HG02973 (cell line): ENCODE data around the gene LSG1.
A peak's percentile ranks its signal among the peaks of the same experiment; 100 is the strongest.

Source experiments
- ATAC-seq: cut with Tn5 transposase; IDR thresholded peaks from one replicate; pipeline ENCODE4 v1.9.1; 2021; ENCODE audit warnings: moderate library complexity; ENCODE audit not compliant: unreplicated experiment

LSG1 gene

DNA sequence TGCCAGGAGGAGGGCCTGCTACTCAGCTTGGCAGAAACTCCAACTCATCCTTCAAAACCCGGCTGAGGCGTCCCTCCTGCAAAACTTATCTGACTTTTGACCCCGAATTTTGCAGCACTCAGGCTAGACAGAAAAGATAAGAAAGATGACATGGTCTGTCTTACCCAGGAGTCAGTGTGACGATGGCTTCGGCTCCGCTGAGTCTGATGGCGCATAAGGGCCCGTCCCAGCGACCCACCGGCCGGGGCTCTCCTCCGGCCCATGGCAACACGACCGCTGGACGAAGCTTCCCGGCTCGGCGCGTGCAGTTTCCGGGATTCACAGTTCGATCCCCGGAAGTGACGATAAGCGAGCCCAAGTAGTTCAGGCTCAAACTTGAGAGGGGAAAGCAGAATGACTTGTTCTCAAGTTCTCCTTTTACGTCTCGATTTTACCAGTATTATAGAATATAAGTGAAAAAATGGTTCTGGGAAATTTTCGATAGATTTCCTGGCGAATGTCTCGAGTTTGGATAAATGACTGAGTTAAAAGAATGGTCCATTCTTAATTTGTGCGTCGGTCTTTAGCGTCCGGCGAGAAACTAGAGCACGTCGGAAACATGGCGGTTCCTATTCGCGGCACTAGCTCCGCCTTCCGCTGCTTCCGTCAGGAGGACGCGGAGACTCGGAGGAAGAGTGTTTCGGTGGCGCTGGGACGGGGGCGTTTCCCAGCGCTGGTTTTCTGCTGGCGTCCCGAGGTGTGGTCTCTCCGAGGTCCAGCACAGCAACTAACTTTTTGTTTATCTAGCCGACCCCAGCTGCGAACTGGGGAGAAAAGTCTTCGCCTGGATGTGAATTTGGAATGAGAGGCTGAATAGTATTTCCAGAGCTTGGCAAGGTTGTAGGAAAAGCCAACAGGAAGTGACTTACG lies at the start of gene LSG1:
Gene LSG1 (minus strand): TSS at position 292 of the 909 bp plus-strand sequence. CDS start 29 bp downstream, at position 263.
- ATAC-seq: peak; percentile 78

DNA sequence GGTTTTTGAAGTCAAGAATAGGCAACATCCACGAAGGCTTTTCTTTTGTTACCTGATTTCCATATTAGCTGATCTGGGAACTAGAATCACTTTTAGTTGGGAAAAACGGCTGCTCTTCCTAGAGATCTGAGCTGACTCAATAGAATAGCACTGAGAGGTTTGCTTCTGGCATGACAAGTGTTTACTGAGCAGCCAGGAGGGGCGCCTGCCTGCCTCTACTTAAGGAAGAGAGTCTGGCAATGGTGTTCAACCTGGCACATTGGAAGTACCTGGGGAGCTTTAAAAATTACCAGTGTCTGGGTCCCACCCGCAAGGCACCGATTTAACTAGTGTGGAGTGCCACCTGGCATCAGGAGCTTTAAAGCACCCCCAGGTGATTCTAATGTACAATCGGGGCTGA lies 48.1 kb upstream of the LSG1 start:
- ATAC-seq: no peak

DNA sequence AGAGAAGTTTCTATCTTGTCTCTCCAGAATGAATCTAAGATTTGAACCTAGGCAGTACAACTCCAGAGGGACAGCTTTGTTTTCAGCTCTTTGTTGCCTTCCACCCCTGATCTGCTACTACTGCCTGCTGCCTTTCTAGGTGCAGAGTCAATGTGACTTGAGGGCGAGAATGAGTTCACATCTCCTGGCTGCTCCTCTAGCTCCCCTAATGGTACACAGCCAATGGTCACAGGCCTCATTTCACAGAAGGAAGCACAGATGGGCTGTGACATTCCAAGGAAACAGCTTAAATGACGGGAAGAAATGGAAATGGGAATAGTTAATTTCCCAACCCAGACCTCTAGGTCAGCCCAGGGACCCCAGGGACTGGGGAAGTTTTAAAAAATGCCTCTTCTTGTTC lies 46.1 kb upstream of the LSG1 start:
- no peak for ATAC-seq

DNA sequence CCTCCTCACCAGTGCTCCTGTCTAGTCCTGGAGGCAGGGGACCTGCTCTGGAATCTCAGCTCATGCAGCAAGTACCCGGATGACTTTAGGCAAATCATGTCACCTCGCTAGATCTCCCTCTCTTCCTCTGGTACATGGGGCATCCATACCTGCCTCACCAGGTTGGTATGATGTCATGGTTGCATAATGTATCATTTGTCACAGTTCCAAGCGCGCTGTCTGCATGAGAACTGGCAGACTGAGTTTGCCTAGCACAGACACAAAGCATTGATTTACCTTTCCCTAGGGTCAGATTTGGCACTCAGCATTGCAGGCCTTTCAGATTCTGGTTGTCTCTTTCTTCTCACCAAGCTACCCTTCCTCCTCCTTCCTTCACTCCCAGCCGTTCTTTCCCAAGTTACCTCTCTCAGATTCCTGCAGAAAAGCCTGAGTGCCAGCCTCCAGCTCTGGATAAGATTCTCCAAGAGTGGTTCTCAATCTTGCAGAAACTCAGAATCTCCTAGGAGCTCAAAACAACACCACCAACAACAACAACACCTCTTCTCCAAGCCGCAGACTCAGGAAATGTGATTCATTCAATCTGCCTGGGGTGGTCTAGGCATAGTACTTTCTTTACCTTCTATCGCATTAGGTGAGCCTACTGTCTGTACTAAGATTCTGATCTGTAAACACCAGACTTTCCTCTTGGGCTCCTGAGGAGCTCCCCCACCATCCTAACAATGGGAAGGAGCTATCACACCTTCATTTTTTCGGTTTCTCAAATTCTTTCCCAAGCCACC lies 43.2 kb upstream of the LSG1 start:
- no peak for ATAC-seq

DNA sequence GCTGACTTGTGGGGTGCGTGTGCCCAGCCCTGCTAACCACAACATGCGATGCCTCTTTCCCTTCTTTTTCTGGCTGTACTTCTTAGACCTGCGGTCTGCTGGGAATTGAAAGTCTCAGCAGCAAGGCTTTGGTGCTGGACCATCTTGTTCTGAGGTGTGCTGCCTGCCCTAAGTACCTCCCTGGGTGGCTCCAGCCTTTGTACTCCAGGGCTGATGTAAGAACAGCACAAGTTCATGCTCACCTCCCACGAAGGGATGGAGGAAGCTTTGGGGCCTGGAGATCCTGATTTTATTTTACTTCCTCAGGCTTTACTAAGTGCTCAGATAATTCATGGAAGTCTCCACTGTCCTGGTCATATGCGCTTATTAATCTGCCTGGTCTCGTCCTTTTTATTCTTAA lies 42.6 kb upstream of the LSG1 start:
- ATAC-seq: no peak

DNA sequence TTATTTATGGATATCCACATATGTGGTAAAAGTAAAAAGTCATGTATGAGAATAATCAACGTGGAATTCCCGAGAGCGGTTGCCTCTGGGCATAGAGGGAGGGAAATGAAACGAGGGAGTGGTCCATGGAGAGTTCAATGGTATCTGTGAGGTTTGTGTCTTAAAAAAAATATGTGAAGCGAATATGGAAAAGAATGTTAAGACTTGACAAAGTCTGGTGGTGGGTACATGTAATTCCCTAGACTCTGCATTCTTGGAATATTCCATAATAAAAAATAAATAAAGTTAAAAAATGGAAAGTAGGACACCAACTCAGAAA lies 42.1 kb upstream of the LSG1 start:
- no peak for ATAC-seq

DNA sequence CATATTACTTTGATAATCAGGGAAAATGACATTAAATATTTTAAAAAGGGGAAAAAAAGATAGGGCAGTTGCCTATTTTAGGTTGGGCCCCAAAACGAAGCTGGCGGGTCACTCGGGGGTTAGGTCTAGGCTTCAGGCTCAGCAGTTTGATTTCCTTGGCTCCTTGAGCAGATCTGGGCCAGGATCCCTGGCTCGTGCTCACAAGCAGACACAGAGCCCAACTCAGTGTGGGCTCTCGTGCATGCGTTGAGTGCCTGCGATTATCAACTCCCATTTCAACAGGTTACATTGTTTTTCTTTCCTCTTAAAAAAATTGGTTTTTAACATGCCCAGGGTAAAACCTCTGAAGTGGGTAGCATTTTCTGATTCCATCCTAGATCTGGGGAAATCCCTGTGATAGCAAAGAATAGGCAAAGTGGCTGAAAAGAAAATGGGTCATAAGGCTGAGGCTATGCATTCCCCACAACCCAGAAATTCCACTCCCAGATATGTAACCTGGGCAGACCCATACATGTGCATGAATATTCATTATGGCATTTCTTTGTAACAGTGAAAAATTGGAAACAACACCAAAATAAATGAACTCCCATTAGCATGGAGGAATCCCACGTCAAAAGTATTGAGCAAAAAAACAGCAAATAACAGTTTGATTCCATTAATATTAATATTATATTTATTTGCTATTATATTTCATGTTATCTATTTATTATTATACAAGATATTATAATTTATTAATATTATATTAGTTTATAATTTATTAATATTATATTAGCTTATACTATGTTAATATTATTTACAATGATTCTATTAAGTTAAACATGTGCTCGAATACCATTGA lies 41.5 kb upstream of the LSG1 start:
- ATAC-seq: no peak

DNA sequence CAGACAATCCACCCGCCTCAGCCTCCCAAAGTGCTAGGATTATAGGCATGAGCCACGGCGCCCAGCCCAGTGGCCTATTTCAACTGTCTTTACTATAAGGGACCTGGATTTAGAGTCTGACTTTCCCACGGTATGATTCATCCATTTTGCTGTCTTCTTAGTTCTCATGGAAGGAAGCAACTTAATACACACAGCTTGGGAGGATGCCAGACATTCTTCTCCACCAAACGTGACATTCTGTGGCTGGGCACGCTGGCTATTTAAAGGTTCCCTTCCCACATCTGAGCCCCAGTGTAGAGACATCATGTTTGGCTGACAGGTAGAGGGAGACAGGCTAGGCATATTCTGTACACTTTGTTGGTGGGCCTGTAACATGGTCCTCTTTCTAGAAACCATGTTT lies 39.9 kb upstream of the LSG1 start:
- no peak for ATAC-seq

DNA sequence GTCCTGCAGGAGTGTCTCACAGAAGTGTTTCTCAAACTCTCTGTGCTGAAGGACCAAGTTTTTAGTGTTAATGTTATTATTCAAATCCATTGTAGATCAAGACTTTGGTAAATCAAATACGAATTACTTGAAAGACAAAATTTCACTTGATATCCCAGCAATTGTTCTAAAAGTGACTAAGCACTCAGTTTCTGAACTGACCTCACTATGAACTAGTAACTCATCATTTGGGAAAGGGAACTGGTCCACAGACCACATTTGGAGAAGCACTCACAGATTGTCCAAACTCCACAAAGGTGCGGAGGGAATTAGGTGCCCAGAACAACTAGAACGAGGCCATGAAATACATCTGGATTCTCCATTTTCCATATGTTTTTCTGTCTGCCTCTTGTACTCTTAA lies 39.3 kb upstream of the LSG1 start:
- ATAC-seq: no peak

DNA sequence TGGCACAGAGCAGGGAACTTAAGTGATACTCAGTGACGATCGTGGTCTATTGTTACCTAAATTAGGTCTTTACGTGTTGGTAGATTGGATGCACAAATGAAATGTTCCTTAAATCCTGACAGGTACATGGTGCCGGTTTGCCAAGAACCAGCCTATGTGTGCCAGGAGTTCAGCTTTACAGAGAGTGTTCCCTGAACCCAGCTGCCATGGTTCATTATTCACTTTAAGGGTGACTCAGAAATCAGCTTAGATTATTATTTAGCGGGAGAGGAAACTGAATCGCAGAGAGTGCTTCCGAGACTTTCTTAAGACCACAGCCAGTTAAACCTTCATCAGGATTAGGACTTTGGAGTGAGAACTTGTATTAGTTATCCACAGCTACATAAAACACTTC lies 35.2 kb upstream of the LSG1 start:
- no peak for ATAC-seq

DNA sequence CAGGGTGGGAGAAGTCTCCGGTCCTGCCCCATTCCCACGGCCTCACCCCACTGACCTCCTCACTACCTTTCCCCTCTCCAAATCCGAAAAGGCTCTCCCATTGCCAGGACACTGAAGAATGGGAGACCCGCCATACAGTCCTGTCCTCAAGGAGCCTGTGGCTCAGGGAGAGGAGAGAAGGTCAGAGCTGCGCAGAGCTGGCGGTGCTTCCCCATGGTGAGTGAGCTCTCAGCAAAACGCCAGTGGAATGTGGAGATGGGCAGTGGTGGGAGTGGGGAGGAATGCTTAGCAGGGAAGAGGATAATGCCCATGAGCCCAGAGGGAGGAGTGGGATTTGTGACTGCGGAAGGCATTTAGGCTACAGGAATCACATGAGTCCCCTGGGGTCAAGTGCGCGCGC lies 33.8 kb upstream of the LSG1 start:
- ATAC-seq: no peak

DNA sequence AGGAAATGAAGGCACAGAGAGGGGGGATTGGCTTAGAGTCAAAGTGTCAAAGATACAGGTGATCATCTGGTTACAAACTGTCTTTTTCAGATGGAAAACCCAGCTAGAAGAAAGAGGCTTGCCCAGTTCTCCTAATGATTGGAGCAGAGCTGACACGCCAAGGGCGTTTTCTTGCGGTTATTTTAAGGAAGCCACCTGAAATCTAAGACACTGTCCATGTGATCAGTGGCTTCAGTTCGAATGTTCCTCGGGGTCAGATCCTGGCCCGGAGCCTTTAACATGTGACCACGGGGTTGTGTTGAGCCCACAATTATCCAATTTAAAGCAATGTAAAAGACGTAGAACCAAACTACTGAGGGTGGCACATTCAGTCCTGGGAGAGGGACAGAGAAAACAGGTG lies 33.2 kb upstream of the LSG1 start:
- no peak for ATAC-seq

DNA sequence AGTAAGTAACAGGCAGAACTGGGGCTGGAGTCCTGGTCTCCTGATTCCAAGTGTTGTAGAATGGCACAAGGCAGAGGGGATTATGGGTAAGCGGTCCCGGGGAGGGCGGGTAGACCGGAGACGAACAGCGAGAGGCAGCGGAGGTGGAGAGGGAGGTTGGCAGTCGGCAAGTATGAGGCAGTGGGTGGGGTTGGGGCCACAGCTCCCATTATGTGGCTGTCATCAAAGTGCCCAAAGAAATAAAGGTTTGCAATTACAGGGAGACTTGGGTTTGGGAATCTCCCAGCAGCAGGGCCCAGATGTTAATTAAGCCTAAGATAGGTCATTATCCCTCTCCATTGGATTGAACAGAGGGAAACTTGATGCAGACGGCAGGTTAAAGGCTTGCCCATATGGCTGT lies 30.6 kb upstream of the LSG1 start:
- no peak for ATAC-seq

DNA sequence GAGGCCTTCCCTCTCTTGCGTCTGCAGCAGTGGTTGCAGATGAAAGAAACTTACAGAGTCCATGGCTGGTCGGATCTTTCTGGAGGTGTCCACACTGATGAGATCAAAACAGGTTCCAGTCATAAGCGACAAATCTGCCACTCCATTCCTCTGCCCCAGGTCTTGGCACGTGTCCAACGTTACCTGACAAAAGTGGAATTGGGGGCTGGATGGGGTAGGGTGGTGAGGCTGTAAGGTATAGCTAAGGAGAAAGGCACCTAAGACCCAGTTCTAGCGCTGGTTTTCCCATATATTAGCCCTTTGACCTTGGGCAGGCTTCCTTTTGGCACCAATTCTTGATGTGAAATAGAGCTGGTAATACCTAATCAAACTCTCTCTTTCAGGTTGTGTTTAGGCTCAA lies 24.7 kb upstream of the LSG1 start:
- ATAC-seq: no peak

DNA sequence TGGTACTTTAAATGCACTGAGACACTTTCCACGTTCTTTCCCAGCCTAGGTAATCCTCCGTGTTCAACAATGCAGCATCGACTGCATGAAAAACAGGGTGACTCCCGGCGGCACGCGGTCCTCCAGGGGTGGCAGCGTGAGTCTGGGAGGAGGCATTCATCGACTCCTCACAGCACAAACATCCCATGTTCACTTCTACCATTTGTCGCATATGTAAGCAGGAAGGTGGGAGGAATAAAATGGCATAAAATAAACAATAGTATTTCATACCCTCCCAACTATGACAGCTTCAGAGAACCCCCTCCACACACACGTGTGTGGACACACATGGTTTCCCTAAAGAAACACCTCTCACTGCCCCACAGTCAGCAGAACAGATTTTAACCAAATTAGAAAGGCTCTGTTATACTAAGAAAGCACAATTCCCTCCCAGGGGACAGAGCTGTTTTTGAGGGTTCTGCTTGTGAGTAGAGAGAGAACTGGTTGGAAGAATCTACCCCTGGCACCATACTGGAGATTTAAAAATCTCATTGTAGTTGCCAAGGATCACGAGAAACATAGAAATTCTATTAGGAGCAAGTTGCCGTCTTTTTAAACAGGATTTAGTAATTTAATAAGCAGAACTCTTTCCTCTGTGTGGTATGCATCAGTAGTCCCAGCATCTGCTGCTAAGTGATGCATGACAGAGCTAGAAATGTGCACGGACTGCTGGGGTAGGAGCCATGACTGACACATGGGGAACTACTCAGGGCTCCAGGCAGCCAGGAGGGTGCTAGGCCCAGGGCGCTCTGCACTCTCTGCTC lies 19.7 kb upstream of the LSG1 start:
- peak; percentile 51 for ATAC-seq

DNA sequence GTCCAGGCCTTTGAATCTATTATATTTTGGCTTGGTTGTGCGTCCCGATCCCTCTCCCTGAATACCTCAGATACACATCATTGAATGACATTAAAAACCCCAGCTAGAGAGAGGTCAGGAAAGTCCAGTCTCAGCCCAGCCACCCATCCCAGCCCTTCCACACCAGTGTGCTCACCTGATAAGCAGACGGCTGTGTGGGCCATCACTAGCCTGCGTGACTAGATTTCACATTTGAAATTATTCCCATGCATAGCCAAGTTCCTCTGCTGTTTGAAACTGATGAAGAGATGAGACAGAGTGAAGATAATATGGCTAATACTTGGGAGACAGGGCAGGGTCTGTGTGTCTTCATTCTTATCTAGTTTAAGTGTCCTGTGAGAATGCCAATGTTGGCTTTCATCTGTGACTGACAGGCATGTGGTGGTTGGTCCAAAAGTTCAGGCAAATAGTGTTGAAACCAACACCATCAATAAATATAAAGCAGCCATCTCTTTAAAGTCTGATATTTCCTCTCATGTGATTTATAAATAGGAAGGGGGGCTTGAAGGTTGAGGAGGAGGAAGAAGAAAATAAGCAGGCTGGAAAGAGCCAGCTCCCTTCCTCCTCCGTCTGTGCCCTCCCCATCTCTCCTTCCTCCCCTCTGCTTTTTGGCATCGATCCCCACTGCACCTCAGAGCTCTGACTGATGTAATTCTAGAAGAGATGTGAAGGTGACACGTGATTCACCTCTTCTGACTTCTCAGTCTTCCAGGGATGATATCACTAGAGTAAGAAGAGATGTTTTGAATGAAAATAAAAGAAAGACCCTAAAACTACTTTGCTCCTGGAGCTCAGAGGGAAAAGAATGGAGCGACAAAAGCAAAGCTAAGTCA lies 18.7 kb upstream of the LSG1 start:
- no peak for ATAC-seq

DNA sequence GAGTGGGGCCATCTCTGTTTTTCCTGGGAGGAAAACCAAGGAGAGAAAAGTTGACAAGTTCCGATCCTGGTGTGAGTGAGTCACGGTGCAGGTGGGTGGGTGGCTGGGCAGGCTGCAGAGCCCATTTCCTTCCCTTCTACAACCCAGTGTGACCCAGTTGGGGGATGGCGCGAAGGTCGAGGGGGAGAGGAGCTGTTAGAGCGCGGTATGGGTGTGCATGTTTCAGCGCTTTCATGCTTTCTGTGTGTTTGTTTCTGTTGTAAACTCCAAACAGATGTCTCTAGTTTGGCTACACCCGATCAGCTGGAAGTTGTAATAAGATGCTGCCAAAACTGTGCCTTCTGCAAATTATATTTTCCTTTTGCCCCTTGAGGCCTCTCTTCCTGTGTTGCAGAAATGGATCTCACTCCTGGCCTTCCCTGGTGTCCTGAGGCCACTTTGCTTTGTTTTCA lies 17.5 kb upstream of the LSG1 start:
- no peak for ATAC-seq

DNA sequence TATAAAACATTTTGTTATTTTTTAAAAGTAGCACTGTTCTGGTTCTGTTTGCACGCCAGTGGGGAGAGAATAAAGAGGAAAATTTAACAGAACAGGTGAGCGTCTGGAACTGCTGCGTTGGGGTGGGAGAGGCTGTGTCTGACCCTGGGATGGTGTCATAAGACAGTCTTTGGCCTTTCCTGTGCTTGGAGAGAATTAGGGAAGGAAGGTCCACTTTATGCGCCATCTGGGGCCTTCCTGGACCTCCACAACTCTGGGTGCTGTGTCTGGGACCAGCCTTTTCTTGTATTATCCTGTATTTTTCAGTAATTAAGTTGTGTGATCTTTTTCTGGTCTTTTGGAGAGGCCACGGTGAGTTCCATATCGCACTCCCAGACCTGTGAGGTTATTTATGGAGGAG lies 17.0 kb upstream of the LSG1 start:
- no peak for ATAC-seq

DNA sequence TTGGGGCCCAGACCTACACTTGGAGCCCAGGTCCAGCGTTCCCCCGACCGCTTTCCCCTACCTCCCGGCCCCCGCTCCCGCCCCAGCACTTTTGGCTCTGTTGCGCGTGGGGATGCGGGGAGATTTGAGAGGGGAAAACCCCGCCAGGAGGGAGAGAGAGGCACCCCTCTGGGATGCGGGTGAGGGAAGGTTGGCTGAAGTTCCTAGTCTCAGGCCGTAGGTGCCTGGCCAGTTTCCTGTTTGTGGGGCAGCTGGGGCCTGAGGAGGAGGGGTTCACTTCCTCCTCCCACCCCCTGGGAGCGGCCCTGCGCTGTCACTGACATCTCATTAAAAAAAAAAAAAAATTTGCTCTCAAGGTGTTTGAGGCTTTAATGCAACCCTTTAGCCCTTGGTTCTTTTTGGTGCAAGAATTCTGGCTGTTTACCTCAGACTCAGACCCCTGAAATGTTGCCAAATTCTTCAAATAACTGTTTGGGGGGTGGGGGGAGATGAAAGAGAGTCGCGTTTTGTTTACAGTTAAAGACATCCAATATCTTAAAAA lies 16.3 kb upstream of the LSG1 start:
- ATAC-seq: peak; percentile 25
